Subcutaneous adipose tissue (tissue), 4 donors: Measurements from ENCODE around the gene B4GALT5. TPM values are rescaled to one million over a fixed set of nuclear protein-coding genes. Genes with fewer than 3 reads are reported as not detected.

ENCODE experiments used
- CTCF ChIP-seq: fragments of 450-650 bp; IDR thresholded peaks from one replicate; pipeline ENCODE4 v1.5.1; 2016; ENCODE audit warnings: low read depth, mild to moderate bottlenecking, control low read depth, antibody characterized with exemption, moderate library complexity
- total RNA-seq, 4 donors: library from RNA; depleted of rRNA; stranded (reverse); fragments of >200 nt; gene quantifications; one replicate each; pipeline ENCODE4 v1.1.0, GENCODE V29; 2016

B4GALT5 gene
- total RNA-seq, 4 donors from 2014 or later: 18.1 to 26.2 (median 21.2) TPM

GRCh38 chr20:49616154-49617007 lies 97.3 kb downstream of the B4GALT5 start:
- TF ChIP-seq CTCF: no peak

GRCh38 chr20:49615401-49616153 lies 98.1 kb downstream of the B4GALT5 start:
- no peak for TF ChIP-seq CTCF

- no peak for TF ChIP-seq CTCF
These were observed 99.2 kb downstream of the B4GALT5 start for GRCh38 chr20:49614338-49615050.

- TF ChIP-seq CTCF: no peak
These were observed 101.4 kb downstream of the B4GALT5 start for GRCh38 chr20:49612127-49612738.

GRCh38 chr20:49610691-49611538 lies 102.8 kb downstream of the B4GALT5 start:
- TF ChIP-seq CTCF: no peak

GRCh38 chr20:49608752-49609670 lies 104.7 kb downstream of the B4GALT5 start:
- TF ChIP-seq CTCF: no peak
